ENCODE data around the gene TARS2. TPM values are rescaled to one million over a fixed set of nuclear protein-coding genes. Genes with fewer than 3 reads are reported as not detected.

The TARS2 gene
- polyA plus RNA-seq, 1 of the 3 experiments (the other 2 are of a cell fraction) = 22.2 TPM

DNA sequence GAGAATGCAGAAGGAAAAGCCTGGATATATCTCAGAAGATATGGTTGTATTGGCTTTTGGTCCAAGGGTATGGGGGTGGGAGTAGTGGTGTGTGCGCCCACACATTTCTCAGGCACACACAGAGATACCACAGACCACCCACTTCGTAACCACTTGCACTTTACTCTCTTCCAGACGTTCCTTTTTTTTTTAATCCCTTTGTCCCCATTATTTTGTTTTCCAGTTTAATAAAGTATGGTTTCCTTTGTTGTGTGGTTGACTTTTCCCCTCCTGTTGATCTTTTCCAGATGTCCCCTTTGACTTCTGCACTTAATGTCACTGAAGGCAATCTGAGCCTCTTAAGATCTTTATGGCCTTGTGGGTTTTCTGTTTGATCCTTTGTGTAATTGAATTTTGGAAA, 10.5 kb upstream of the TARS2 start:
- Histone ChIP-seq H3K9ac (no peak overlapping the region), H3K4me2 (no peak overlapping the region), H3K79me2 (ENCODE audit: insufficient read depth) (no peaks in the 10 kb centered on the region), H3K4me3 (ENCODE audit: low read depth in 2 of 2, low read length in 1 of 2) (no peak overlapping the region), H3K4me1 (ENCODE audit: control insufficient read depth in 1 of 2, insufficient read depth in 2 of 2, low read depth in 1 of 2, low read length in 1 of 2) (no peaks in the 10 kb centered on the region; a peak in 1 of 4 replicates), H3K9me3 (no peaks in the 10 kb centered on the region), H4K20me1 (ENCODE audit: insufficient read depth) (no peaks in the 10 kb centered on the region), H2AFZ (ENCODE audit: low read depth) (no peak overlapping the region), H3K9me2 (no peaks in the 10 kb centered on the region), H3F3A (replicated peaks; ENCODE audit: insufficient read depth) (no peaks in the 10 kb centered on the region), H3K27me3 (ENCODE audit: insufficient read depth) (no peaks in the 10 kb centered on the region), H3K36me3 (replicated peaks in 1 of 2; ENCODE audit: control insufficient read depth in 1 of 2, insufficient read depth in 2 of 2, low read length in 1 of 2) (peaks cover 8 to 33% of the 10 kb centered on the region in 2 experiments), H3K27ac (ENCODE audit: low read depth in 2 of 2, low read length in 1 of 2) (no peak overlapping the region)
- POLR2A ChIA-PET = interaction anchor here (0.7 kb wide), 1 partner anchor 110 kb away, joined by 3 read pairs; no protein-coding TSS in a partner anchor
- TF ChIP-seq FOSL2 (IDR thresholded peaks at IDR 0.05; ENCODE audit: borderline replicate concordance, low read depth) (no peak), TCF12 (IDR thresholded peaks at IDR 0.05) (peak; percentile 24; the same call in 1 of the 2 replicates)
- 74% methylated on average over 3 of the region's 3 CpGs for WGBS (ENCODE audit: low lambda C conversion rate)
- DNase-seq = no peak
- CTCF ChIA-PET = no interaction called here

DNA sequence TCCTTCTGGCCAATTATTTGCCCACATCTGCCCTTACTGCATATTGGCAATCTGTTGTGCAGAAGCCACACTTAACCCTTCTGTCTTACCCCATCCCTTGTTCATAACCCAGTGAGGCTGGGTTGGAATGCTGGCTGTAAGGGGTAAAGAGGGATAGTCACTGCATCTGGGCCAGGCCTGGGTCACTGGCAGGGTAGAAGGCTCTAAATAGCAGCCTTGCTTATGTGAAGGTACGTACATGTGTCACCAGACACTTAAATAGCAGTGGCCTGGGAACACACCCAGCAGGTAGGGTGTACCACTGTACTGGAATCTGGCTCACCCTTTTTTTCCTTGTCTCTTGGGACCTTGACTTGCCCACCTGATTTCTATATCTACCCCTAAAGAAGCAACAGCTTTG, 9.9 kb upstream of the TARS2 start:
- DNase-seq = no peak
- TF ChIP-seq ELF1 (IDR thresholded peaks at IDR 0.05) = no peak
- Histone ChIP-seq H3K4me2 (no peak overlapping the region), H3F3A (replicated peaks; ENCODE audit: insufficient read depth) (no peaks in the 10 kb centered on the region), H3K4me3 (ENCODE audit: low read depth in 2 of 2, low read length in 1 of 2) (no peak overlapping the region), H3K36me3 (replicated peaks in 1 of 2; ENCODE audit: control insufficient read depth in 1 of 2, insufficient read depth in 2 of 2, low read length in 1 of 2) (peaks cover 3 to 28% of the 10 kb centered on the region in 2 experiments), H3K27me3 (ENCODE audit: insufficient read depth) (no peaks in the 10 kb centered on the region), H3K9me3 (no peaks in the 10 kb centered on the region), H3K27ac (ENCODE audit: low read depth in 2 of 2, low read length in 1 of 2) (no peak overlapping the region), H3K9ac (no peak overlapping the region), H4K20me1 (ENCODE audit: insufficient read depth) (no peaks in the 10 kb centered on the region), H2AFZ (ENCODE audit: low read depth) (no peak overlapping the region), H3K79me2 (ENCODE audit: insufficient read depth) (no peaks in the 10 kb centered on the region), H3K4me1 (ENCODE audit: control insufficient read depth in 1 of 2, insufficient read depth in 2 of 2, low read depth in 1 of 2, low read length in 1 of 2) (no peaks in the 10 kb centered on the region; a peak in 1 of 4 replicates), H3K9me2 (no peaks in the 10 kb centered on the region)
- ChIA-PET POLR2A (interaction anchor here (0.5 kb wide), 1 partner anchor 107 kb away, joined by 4 read pairs; no protein-coding TSS in a partner anchor), CTCF (no interaction called here)
- 88% methylated on average over 1 of the region's 1 CpG for WGBS (ENCODE audit: low lambda C conversion rate)

DNA sequence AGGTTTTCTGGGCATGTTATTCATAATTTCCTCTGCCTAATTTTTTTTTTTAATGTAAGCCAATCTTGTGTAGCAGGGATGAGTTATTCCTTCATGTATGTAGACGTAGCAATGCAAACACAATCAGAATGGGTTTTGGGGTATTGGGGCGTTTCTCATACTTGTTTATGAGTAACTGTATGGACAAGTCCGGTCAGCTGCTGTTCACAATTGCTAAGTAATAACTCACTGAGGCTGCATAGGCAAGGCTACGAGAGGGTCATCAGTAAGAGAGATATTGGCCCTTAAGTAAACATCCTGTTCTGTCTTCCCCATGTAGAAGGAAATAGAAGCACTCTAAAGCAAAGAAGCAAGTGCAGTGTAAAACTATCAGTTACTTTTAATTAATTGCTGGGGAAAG, 9.5 kb upstream of the TARS2 start:
- CTCF ChIA-PET = no interaction called here
- DNase-seq = no peak

More for the DNA sequence above, 9.5 kb upstream of the TARS2 start:
- no peaks in the 10 kb centered on the region for H3K9me3 ChIP-seq
- H3K4me2 ChIP-seq = no peak overlapping the region
- H3K27ac ChIP-seq (ENCODE audit: low read depth in 2 of 2, low read length in 1 of 2) = no peak overlapping the region
- H2AFZ ChIP-seq (ENCODE audit: low read depth) = no peak overlapping the region
- no peaks in the 10 kb centered on the region for H3K9me2 ChIP-seq
- no peaks in the 10 kb centered on the region for H3K79me2 ChIP-seq (ENCODE audit: insufficient read depth)
- H3K27me3 ChIP-seq (ENCODE audit: insufficient read depth) = no peaks in the 10 kb centered on the region
- POLR2A ChIA-PET = interaction anchor here (0.5 kb wide), 1 partner anchor 106 kb away, joined by 4 read pairs; no protein-coding TSS in a partner anchor
- H3K9ac ChIP-seq = no peak overlapping the region
- H3F3A ChIP-seq (replicated peaks; ENCODE audit: insufficient read depth) = no peaks in the 10 kb centered on the region
- H3K4me1 ChIP-seq (ENCODE audit: control insufficient read depth in 1 of 2, insufficient read depth in 2 of 2, low read depth in 1 of 2, low read length in 1 of 2) = no peaks in the 10 kb centered on the region; a peak in 1 of 4 replicates
- TF ChIP-seq NRF1 (IDR thresholded peaks at IDR 0.05; ENCODE audit: low read depth, low read length) (no peak), TAF1 (IDR thresholded peaks at IDR 0.05; ENCODE audit: borderline replicate concordance, low read depth, low read length) (no peak), CHD2 (IDR thresholded peaks at IDR 0.05; ENCODE audit: low read length, partially characterized antibody) (no peak), TEAD4 (IDR thresholded peaks at IDR 0.05; ENCODE audit: borderline replicate concordance, insufficient read depth) (no peak), RFX5 (IDR thresholded peaks at IDR 0.05; ENCODE audit: low read length) (no peak), RCOR1 (IDR thresholded peaks at IDR 0.05; ENCODE audit: low read length) (no peak)
- TF ChIP-seq, protein P1, sequence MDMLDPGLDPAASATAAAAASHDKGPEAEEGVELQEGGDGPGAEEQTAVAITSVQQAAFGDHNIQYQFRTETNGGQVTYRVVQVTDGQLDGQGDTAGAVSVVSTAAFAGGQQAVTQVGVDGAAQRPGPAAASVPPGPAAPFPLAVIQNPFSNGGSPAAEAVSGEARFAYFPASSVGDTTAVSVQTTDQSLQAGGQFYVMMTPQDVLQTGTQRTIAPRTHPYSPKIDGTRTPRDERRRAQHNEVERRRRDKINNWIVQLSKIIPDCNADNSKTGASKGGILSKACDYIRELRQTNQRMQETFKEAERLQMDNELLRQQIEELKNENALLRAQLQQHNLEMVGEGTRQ (IDR thresholded peaks at IDR 0.05; ENCODE audit: borderline replicate concordance, low read depth, low read length) = no peak
- no peak overlapping the region for H3K4me3 ChIP-seq (ENCODE audit: low read depth in 2 of 2, low read length in 1 of 2)
- WGBS (ENCODE audit: low lambda C conversion rate) = 89% methylated on average over 4 of the region's 4 CpGs
- H4K20me1 ChIP-seq (ENCODE audit: insufficient read depth) = no peaks in the 10 kb centered on the region
- peaks cover 3 to 24% of the 10 kb centered on the region in 2 experiments for H3K36me3 ChIP-seq (replicated peaks in 1 of 2; ENCODE audit: control insufficient read depth in 1 of 2, insufficient read depth in 2 of 2, low read length in 1 of 2)
